SIG-M5 treated with dmso at 0.1 percent for 504 hours (cell line): Measurements from ENCODE around the gene EREG.

Experiments used
- DNase-seq: peaks from one replicate; lab custom pipeline; 2025; ENCODE audit not compliant: unreplicated experiment; lab: John Stamatoyannopoulos, UW

EREG gene

GRCh38 chr4:74364652-74365491, at the start of gene EREG:
Gene EREG, plus strand, starts transcription at chr4:74365145. Its CDS starts 164 bp downstream, at chr4:74365309.
- no peak for DNase-seq

- no peak for DNase-seq
Observed at GRCh38 chr4:74315376-74315775, 49.6 kb upstream of the EREG start.

- no peak for DNase-seq
Observed at GRCh38 chr4:74316397-74316796, 48.5 kb upstream of the EREG start.

GRCh38 chr4:74317616-74318246, 47.2 kb upstream of the EREG start:
- no peak for DNase-seq

GRCh38 chr4:74318276-74318675, 46.7 kb upstream of the EREG start:
- no peak for DNase-seq

GRCh38 chr4:74319470-74319869, 45.5 kb upstream of the EREG start:
- no peak for DNase-seq

GRCh38 chr4:74320559-74321118, 44.3 kb upstream of the EREG start:
- DNase-seq, result peak; percentile 69

- no peak for DNase-seq
Observed at GRCh38 chr4:74322301-74322700, 42.6 kb upstream of the EREG start.

GRCh38 chr4:74323663-74324062, 41.3 kb upstream of the EREG start:
- no peak for DNase-seq

- no peak for DNase-seq
Observed at GRCh38 chr4:74324262-74324661, 40.7 kb upstream of the EREG start.

GRCh38 chr4:74325886-74326285, 39.1 kb upstream of the EREG start:
- no peak for DNase-seq

GRCh38 chr4:74327762-74328161, 37.2 kb upstream of the EREG start:
- no peak for DNase-seq

GRCh38 chr4:74328501-74328900, 36.4 kb upstream of the EREG start:
- no peak for DNase-seq

- DNase-seq, result no peak
Observed at GRCh38 chr4:74329307-74329706, 35.6 kb upstream of the EREG start.

- DNase-seq, result no peak
Observed at GRCh38 chr4:74330295-74330750, 34.6 kb upstream of the EREG start.

GRCh38 chr4:74331252-74331651, 33.7 kb upstream of the EREG start:
- no peak for DNase-seq

GRCh38 chr4:74331944-74332343, 33.0 kb upstream of the EREG start:
- DNase-seq, result no peak

GRCh38 chr4:74334636-74335035, 30.3 kb upstream of the EREG start:
- DNase-seq, result no peak

GRCh38 chr4:74335341-74336021, 29.5 kb upstream of the EREG start:
- DNase-seq, result no peak

- no peak for DNase-seq
Observed at GRCh38 chr4:74338792-74339333, 26.1 kb upstream of the EREG start.

- no peak for DNase-seq
Observed at GRCh38 chr4:74339501-74339900, 25.4 kb upstream of the EREG start.
